NCI-H446 (cell line): ENCODE measurements around the gene RASSF9.

Source experiments
- DNase-seq, 2 experiments: peaks; one replicate each; lab custom pipeline; 2025; lab: John Stamatoyannopoulos, UW

RASSF9 gene

GRCh38 chr12:85836197-85837090 lies at the start of gene RASSF9:
Gene RASSF9, minus strand, starts transcription at chr12:85836409. Its CDS starts 208 bp downstream, at chr12:85836201.
- DNase-seq = peak; percentile 46 to 51

DNA sequence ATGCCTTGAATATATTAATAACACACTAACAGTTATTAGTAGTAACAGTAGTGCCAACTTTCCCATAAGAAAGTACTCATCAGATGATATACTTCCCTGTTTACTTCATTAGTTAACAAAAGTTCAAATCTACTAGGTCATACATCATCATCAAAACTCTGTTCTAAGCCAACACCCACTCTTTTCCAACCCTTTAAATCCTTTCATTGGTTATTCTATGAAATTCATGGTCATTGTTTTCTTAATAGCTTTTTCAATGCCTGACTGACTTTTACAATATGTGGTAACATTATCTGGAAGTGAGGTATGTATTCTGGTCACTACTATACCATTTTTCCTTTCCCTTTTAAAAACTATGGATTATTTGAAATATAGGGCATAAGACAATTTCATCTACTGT lies 47.6 kb upstream of the RASSF9 start:
- no peak for DNase-seq

GRCh38 chr12:85877459-85877858 lies 41.2 kb upstream of the RASSF9 start:
- DNase-seq = no peak

- peak; percentile 77 to 84 for DNase-seq
These were observed 37.8 kb upstream of the RASSF9 start, which contains the start of gene NTS for GRCh38 chr12:85874031-85874461. Gene NTS, plus strand, starts transcription at chr12:85874295. Its CDS starts 109 bp downstream, at chr12:85874404.

DNA sequence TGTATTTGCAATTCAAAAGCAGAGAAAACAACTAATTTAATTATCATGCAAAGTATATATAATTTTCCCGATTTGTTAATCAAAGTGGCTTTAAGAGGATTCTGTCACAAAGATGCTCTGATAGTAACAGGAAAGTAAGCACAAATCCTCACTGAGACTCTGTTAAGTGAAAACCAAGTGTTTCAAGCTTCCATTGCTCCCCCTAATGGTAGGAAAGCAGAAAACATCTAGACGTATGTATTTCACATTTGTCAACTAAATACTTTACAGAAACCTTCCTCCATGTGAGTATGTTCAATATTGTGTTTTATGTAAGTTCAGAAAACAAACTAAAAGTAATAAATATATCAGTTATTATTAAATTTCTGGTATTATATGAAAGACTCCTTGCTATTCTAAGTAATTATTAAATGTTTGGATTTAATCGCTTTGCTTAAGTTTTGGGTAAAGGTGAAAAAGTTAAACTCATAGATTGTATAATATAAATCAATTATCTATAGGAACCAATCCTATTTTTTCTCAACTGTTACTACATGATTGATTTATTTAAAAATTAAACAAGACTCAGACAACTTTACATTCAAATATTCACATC lies 36.4 kb upstream of the RASSF9 start:
- peak; percentile 50 to 90 for DNase-seq

DNA sequence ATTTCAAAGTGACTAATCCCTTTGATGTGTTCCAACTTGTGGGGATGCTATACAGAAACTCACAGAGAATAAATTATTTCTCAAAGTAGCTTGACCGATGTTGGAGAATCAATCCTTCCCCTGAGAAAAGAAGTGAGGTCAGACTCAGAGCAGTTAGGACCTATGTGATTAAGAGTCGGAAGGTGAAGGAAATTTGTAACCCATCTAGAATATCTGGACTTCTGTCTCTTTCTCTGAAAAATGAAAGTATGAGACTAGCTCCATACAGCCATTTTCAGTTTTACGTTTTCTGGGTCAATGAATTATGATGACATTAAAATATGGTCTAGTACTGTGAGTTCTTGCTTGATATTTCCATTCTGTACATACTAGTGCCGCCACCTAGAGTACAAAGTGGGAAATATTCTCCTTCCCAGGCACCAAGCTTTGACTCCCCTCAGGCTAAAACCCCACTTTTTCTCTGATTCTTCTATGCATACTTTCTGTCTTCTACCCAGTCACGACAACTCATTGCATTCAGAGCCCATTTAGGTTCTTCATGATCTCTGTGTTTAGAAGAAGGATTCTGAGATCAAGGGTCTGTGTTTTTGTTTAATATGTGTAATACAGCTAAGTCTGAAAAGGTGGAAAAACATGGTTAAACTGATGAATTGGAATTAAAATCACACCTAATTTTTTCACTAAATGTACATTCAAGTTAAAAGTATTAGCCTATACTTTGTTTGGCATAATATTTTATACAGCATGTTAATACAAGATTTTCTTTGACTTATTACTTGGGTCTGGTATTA lies 31.0 kb upstream of the RASSF9 start:
- peak; percentile 84 to 85 for DNase-seq

- DNase-seq = peak; percentile 77 to 94
These were observed 29.7 kb upstream of the RASSF9 start for GRCh38 chr12:85865890-85866289.

DNA sequence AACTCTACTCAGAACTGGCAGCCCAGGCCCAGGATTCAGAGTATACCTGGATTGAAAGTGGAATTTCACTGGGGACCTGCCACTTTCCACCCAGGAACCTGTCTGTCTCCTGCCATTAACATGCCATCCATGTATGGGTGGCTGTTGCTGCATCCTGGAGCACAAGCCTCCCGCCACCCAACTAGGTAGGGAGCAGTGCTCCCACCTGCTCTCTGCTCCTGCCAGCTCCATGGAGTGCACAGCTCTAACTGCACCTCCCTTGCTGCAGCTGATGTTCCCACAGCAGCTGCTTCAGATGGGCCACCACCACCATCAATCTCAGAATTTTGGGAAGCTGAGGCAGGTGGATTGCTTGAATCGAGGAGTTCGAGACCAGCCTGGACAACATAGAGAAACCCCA lies 20.8 kb upstream of the RASSF9 start:
- DNase-seq = no peak

DNA sequence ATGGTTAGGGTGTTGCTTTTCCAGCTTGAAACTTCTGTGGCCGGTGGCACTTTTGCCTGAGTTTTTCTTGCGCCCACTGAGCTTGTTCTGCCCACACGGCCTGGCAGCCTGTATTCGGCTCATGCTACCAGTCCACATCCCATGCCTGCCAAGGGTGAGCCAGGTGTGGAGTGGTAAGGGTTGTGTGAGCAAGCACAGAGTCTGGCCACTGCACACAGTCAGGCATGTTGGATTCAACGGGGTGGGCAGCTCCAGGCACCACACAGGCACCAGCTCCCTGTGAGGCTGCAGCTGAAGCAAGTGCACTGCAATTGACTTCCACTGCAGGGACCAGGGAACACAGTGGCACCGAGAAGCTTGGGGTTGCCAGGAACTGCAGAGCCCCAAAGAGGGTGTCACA lies 19.1 kb upstream of the RASSF9 start:
- DNase-seq = no peak

DNA sequence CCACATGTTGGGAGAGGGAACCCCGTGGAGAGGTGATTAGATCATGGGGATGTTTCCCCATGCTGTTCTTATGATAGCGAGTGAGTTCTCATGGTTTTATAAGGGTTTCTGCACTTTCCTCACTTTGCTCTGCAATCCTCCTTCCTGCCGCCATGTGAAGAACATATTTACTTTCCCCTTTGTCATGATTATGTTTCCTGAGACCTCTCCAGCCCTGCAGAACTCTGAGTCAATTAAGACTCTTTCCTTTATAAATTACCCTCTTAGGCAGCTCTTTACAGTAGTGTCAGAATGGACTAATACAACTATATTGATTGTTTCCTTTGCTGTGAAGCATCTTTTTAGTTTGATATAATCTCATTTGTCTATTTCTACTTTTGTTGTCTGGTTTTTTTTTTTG lies 13.1 kb upstream of the RASSF9 start:
- no peak for DNase-seq

DNA sequence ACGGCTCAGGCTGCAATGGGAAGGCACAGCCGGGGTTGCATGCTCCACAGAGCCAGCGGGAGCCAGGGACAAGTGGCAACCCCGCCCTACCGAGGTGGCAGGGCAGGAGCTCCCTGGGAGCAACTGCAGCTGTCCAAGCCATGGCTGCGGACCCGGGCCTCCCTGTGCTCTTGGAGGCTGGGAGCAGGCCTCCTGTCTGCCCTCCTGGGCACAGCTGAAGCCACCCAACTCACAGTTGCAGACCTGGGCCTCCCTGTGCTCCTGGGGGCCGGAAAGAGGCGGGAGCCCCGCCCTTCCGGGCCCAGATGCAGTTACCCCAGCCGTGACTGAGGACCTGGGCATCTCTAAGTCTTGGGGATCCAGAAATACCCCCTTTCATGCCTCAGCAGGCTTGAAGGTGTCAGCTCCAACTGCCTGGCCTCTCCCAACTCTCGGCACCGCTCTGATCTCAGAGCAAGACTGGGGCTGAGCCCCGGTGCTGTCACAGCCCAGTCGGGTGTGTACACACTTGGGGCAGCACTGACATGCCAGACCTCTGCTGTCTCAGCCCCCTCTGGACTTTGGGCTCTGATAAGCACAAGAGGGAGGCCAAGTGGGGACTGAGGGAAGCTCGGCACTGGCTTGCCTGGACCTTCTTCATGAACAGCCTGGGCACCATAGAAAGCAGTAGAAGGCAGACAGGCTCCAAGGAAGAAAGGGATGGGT lies 7.5 kb upstream of the RASSF9 start:
- no peak for DNase-seq

GRCh38 chr12:85835426-85836196 lies 598 bp downstream of the RASSF9 start:
- DNase-seq = peak in 1 of 2 experiments; percentile 34

- DNase-seq = peak in 1 of 2 experiments; percentile 20
These were observed 1.8 kb downstream of the RASSF9 start for GRCh38 chr12:85834378-85834777.

- DNase-seq = no peak
These were observed 2.6 kb downstream of the RASSF9 start for GRCh38 chr12:85833579-85833978.

DNA sequence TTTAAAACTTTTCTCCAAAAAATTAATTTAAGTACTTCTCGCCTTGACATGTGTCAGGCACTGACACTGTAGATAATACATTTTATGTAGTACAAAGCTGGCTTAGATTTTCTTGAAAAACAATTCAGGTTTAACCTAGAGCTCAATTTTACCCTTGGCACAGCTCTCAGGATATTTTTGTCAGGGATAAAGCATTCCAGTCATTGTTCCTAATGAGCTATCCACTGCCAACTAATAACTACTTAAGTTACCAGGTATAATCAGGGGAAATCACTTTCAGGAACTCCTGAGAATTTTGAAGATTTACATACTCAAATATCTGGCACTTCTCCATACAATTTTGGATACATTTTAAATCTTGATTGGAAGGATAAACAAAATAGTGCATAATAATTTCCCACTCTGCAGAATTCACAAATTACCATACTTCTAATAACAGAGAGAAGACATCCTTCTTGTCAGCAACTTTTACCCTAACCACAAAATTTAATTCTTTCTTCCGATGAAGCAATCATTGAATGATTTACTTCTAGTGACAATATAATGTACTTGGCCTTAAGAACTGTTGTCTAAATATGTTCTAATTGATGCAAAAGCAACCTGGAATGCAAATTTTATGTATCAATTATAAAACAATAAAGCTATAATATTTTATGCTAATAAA lies 4.8 kb downstream of the RASSF9 start:
- DNase-seq = no peak

- DNase-seq = no peak
These were observed 6.8 kb downstream of the RASSF9 start for GRCh38 chr12:85829391-85829790.

GRCh38 chr12:85828576-85828975 lies 7.6 kb downstream of the RASSF9 start:
- no peak for DNase-seq

DNA sequence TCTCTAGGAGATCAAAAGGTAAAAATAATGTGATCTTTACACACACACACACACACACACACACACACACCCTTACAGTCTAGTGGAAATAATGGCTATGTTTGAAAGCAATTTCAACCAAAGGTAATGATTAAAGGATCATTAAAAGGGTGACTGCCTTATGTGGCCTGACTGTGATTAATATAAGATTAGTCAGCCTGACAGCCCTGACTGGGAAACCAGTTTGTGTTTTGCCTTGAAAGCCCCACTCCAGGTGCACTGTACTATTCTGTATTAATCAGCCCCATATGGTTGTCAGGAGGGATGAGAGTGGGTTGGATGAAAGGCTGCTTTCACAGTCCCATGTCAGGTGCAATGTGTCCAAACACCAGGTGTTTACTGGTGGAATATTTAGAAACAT lies 10.5 kb downstream of the RASSF9 start:
- DNase-seq = no peak

DNA sequence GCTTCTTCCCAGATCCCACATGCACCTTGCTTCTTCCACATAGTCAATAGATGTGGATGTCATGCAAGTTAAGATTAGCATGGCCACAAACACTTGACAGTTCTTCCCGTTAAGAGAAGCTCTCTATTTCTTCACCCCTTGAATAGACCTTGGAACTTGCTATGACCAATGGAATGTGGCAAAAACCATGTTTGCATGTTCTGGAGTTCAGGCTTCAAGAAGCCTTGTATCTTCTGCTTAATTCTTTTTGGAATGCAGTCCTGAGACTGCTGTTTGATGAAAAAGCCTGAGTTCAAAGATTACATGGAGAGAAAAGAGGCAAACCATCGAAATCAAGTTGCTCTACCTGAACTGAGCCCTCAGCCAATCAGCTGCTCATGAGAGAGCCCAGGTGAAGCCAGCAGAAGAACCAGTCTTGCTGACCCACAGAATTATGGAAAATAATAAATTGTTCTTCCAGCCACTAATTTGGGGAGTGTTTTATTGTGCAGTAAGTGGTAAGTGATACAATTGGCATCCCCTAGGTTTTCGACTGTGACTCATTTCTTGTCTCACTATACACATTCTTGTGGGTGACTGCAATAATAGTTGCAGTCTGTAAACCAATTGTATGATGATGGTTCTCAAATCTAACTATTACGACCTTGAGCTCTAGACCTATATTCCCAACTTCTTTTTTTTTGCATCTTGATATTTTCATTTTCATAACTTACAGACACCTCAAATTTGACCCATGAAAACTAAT lies 12.6 kb downstream of the RASSF9 start:
- no peak for DNase-seq

- no peak for DNase-seq
These were observed 14.4 kb downstream of the RASSF9 start for GRCh38 chr12:85821759-85822158.
